HG02759 (cell line): Measurements from ENCODE around the gene CELSR1.
"Not testable (repeated sequence)": the region's sequence is repeated elsewhere in the genome, so short reads cannot be mapped to it uniquely, and the experiment has no call there.

ENCODE experiments used
- ATAC-seq: cut with Tn5 transposase; IDR thresholded peaks from one replicate; pipeline ENCODE4 v1.9.1; 2021; ENCODE audit warnings: mild to moderate bottlenecking, moderate library complexity; ENCODE audit not compliant: unreplicated experiment

CELSR1 gene

GRCh38 chr22:46336119-46337078 lies 201.0 kb downstream of the CELSR1 start:
- ATAC-seq: peak; percentile 11

DNA sequence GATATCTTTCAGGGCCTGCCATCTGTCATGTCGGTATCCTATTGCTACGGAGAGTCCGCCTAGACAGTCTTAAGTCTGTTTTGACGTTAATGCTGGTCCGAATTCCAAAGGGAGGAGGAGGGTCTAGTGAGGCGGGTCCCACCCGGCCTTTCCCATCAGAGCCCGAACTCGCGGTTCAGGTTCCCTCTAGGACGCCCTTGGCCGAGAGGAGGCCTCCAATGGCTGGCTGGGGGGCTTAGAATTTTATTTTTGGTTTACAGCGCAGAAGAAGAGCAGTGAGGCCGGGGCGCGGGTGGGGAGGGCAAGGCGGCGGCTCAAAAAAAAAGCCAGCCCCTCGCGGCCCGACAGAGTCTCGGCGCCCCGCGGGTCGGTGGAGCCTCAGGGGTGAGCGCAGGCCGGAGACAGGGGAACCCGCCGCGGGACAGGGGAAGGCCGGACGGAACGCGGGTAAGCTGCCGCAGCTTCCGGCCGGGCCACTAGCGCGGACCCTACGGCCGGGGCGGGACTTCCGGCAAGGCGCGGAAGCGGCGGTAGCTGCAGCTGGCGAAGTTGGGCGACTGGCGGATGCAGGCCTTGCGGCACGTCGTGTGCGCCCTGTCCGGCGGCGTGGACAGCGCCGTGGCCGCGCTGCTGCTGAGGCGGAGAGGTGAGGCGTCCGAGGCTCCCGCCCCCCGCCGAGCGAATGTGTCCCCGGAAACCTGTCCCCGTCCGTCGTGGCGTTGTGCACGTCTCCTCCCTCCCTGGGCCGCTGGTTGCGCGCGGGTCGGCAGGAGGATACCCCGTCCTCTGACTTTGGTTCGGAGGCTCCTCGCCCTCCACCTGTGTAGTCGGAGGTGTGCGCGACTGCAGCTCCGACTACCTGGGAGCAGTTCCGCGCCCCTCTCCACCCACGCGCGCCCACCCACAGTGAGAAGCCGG lies 202.0 kb downstream of the CELSR1 start, which contains the start of gene TRMU:
Gene TRMU, plus strand, starts transcription at position 514 of the 918 bp plus-strand sequence. Its CDS starts 51 bp downstream, at position 565.
- ATAC-seq: peak; percentile 93

DNA sequence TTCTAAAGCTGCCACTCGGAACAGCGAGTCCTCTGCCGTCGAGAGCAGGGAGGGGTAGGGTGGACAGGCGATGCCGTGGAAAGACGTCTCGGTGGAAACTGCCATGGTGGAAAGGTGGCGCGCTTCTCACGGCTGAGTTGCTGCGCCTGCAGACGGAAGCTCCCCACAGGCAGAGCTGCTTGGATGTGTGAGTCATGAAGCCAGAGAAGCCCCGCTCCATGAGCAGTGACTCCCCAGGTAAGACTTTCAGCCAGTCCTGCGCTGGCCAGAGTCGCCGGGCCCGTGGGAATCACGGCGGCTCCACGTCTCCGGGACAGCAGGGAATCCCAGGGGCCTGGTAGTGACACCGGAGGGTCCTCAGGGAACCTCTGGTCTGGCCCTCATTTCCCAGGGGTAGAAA lies 205.9 kb downstream of the CELSR1 start:
- no peak for ATAC-seq

DNA sequence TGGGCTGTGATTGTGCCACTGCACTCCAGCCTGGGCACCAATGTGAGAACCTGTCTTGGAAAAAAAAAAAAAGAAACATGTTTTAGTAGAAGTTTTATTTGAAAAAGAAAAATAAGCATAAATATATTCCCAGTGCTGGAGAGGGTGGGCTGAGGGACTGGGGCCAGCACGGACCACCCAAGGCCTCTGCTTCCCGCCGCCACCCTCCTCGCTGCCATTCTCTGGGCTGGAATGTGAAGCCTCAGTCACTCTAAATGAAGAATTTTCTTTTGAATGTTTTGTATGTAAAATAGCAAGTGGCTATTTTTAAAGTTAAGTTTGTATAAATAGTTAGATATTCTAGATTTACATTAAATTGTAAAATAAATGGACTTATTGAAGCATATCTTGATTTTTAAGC lies 207.0 kb downstream of the CELSR1 start:
- ATAC-seq: no peak

DNA sequence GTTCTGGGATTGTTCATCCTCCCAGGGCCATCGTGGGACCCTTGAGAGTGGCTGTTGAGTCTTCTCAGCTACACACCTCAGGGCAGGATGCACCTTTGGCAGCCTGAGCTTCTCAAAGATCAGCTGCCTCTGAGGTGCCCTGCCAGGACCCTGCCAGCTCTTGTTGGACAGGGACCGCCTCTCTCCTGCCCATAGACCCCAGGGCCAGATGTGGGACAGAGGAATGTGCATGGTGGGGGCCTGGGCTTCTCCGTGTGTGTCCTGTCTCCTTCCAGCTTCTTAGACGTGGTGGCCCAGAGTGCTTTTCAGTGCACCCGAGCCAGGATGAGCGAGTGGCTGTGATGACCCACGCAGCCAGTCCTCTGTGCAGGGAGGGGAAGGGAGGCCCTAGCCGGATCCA lies 207.8 kb downstream of the CELSR1 start:
- no peak for ATAC-seq

DNA sequence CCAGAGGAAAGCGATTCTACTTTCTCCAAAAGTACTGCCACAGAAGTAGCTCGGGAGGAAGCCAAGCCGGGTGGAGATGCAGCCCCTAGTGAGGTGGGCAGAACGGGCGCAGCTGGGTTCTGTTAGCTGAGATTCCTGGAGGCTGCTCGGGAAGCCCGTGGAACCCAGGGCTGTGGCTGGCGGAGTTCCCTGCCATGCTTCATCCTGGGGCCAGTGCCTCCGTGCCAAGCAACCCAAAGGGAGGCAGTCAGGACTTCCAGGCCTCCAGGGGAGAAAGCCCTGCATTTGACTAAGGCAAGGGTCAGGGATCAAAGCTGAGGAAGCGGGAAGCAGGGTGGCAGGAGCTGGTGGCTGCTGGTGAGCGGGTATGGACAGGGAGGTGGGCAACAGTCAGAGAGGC lies 208.6 kb downstream of the CELSR1 start:
- no peak for ATAC-seq

GRCh38 chr22:46327691-46328465 lies 209.5 kb downstream of the CELSR1 start:
- ATAC-seq: no peak

DNA sequence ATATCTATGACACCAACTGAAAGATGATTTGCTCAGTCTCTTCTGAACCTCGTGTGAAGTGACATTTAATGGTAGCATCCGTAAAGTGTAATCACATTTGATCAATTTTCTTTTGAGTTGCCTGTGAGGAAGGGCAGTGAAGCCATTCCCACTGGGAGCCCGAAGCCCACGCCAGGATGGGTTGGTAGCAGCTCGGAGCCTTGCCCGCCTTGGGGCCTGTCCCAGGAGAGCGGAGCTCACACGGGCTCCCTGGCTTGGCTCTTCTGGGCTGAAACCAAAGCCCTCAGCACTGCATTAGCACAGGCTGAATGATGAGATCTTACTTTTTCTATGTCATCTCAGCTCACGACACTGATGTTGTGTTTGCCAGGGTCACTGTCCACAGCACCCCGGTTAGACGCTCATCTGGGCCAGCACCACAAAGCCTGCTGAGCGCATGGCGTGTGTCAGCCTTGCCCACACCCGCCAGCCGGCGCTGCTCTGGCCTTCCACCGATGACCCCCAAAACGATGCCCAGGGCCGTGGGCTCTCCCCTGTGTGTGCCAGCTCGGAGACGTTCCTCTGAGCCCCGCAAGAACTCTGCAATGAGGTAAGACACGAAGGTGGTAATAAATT lies 211.2 kb downstream of the CELSR1 start:
- ATAC-seq: no peak

DNA sequence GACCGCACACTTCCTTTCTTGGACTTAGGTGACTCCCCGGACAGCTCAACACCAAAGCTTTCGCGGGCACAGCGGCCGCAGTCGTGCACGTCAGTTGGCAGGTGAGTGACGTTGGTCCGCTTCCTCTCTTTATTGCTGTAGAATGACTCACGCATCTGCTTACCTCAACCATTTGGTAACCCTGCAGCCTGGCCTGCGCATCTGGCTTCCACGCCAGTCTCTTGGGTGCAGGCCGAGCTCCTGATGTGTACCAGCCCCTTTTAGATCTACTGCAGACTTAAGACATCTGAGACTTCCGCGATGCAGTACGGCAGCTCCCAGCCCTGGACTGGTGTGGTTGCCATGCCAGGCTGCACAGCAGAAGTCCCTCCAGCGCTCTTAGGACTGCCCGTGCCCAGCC lies 214.3 kb downstream of the CELSR1 start:
- ATAC-seq: no peak

GRCh38 chr22:46322711-46323110 lies 214.7 kb downstream of the CELSR1 start:
- ATAC-seq: no peak

DNA sequence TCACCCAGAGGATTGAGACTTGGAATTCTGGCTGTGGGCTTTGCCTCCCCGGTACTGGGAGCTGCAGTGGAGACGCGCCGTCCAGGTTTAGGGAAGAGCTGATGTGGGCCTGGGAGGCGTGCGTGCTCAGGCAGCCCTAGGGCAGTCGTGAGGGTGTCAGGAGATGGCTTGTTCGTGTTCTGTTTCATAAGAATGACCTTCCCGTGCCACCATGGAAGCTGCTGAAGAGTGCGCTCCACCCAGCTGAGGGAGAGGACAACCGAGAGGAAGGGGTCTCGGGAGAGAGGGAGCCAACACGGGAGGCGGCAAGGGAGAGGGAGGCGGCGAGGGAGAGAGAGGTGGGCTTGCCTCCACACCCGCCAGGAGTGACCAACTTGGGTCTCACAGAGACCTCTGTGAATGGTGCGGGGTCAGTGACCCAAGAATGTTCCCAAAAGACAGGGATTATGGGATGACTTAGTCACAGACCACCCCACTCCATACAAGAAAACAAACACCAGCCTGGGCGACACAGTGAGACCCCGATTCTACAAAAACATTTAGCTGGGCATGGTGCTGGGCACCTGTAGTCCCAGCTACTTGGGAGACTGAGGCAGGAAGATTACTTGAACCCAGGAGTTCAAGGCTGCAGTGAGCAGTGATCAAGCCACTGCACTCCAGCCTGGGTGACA lies 216.6 kb downstream of the CELSR1 start:
- no peak for ATAC-seq

DNA sequence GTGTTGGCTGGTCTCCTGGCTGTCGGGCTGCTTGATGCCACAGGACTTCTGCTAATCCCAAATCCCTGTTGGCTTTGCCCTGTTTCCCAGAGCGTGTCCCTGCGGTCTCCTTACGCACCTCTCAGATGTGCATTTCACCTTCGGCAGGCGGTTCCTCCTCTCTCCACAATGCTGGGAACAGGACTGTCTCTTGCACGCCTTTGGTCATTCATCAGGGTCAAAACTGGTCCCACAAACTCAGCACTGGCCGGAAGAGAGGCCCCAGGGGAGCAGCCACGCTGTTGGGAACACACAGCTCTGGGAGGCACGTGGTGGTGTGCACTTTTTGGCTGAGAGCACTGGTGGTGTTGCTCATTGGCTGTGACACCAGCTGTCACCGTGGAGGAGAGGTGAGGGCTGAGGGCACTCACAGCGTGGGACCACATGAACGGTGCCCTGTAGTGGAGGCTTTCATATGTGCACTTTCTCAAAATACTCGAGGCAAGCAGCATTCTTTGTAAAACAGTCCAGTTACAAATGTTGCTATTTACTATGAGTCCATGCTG lies 217.2 kb downstream of the CELSR1 start:
- ATAC-seq: no peak

DNA sequence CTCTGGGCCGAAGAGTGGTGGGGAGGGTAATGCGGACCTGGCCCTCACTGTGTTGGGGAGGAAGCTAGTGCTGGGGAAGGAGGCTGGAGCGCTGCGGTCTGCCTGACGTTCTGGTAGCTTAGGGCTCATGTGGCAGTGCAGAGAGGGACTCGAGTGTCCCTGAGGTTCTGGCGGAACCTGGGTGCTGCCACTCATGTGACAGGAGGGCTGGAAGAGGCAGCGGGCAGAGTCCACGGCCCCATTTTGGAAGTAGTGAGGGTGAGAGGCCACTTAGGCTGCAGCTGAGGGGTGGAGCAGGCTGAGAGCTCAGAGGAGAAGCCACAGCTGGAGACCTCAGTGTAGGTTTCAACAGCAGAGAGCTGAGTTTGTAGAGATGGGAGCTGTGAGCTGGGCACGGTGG lies 218.1 kb downstream of the CELSR1 start:
- ATAC-seq: no peak

- ATAC-seq: no peak
Observed at GRCh38 chr22:46318576-46318975, 218.8 kb downstream of the CELSR1 start.

GRCh38 chr22:46317646-46318045 lies 219.8 kb downstream of the CELSR1 start:
- no peak for ATAC-seq

DNA sequence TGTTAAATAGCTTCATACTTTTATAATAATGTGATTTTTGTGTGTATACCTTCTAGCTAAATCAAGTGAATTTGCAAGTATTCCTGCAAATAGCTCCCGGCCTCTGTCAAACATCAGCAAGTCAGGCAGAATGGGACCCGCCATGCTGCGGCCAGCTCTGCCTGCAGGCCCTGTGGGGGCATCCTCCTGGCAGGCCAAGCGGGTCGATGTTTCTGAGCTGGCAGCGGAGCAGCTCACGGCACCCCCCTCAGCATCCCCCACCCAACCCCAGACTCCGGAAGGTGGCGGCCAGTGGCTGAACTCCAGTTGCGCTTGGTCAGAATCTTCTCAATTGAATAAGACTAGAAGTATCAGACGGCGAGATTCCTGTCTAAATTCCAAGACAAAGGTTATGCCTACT lies 221.4 kb downstream of the CELSR1 start:
- no peak for ATAC-seq

DNA sequence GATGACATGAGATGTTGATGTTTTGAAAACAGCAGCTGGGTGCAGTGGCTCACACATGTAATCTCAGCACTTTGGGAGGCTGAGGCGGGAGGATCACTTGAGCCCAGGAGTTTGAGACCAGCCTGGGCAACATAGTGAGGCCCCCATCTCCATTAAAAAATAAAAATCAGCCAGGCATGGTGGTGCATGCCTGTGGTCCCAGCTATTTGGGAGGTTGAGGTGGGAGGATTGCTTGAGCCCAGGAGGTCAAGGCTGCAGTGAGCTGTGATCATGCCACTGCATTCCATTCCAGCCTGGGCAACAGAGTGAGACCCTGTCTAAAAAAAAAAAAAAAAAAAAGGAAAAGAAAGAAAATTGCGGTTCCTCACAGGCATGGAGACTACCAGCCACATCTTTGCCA lies 224.6 kb downstream of the CELSR1 start:
- not testable (repeated sequence) for ATAC-seq

GRCh38 chr22:46312056-46312455 lies 225.4 kb downstream of the CELSR1 start:
- ATAC-seq: no peak
